IMR-90 (cell line): ENCODE data around the gene RAB11FIP4.

Source experiments
- CTCF ChIP-seq: conservative IDR thresholded peaks from 2 replicates; pipeline ENCODE4 v1.5.1; 2012; ENCODE audit warnings: mild to moderate bottlenecking, low read depth, low read length, improper control_type of control experiment
- ELK1 ChIP-seq: fragments of 150-350 bp; IDR thresholded peaks from 2 replicates; pipeline ENCODE4 v1.6.1; 2016; ENCODE audit warnings: low read depth, mild to moderate bottlenecking, low read length, moderate library complexity, borderline replicate concordance
- FOS ChIP-seq: fragments of 150-350 bp; IDR thresholded peaks from 2 replicates; pipeline ENCODE4 v1.6.1; 2016; ENCODE audit warnings: low read depth, low read length
- MAFK ChIP-seq: IDR thresholded peaks from 2 replicates; pipeline ENCODE4 v1.6.1; 2012; ENCODE audit warnings: low read depth, low read length, improper control_type of control experiment
- MAZ ChIP-seq: IDR thresholded peaks from 2 replicates; pipeline ENCODE4 v1.6.1; 2012; ENCODE audit warnings: low read depth, mild to moderate bottlenecking, low read length, improper control_type of control experiment, moderate library complexity, borderline replicate concordance
- NFE2L2 ChIP-seq: fragments of 150-350 bp; IDR thresholded peaks from 2 replicates; pipeline ENCODE4 v1.6.1; 2016; ENCODE audit warnings: low read depth, mild to moderate bottlenecking, low read length
- POLR2A ChIP-seq: IDR thresholded peaks from 2 replicates; pipeline ENCODE4 v1.6.1; 2012; ENCODE audit warnings: mild to moderate bottlenecking, low read depth, low read length
- USF2 ChIP-seq: fragments of 150-350 bp; IDR thresholded peaks from 2 replicates; pipeline ENCODE4 v1.6.1; 2017; ENCODE audit warnings: mild to moderate bottlenecking, antibody characterized with exemption, low read length, low read depth

GRCh38 chr17:31385428-31386285 is 5.8 kb upstream of the RAB11FIP4 start:
- TF ChIP-seq CTCF (no peak), POLR2A (no peak), NFE2L2 (no peak), ELK1 (no peak), MAFK (no peak), FOS (no peak), USF2 (no peak), MAZ (no peak)
